Measurements from ENCODE around the gene CETN3.
A peak's percentile ranks its signal among the peaks of the same experiment; 100 is the strongest.

Gene CETN3

DNA sequence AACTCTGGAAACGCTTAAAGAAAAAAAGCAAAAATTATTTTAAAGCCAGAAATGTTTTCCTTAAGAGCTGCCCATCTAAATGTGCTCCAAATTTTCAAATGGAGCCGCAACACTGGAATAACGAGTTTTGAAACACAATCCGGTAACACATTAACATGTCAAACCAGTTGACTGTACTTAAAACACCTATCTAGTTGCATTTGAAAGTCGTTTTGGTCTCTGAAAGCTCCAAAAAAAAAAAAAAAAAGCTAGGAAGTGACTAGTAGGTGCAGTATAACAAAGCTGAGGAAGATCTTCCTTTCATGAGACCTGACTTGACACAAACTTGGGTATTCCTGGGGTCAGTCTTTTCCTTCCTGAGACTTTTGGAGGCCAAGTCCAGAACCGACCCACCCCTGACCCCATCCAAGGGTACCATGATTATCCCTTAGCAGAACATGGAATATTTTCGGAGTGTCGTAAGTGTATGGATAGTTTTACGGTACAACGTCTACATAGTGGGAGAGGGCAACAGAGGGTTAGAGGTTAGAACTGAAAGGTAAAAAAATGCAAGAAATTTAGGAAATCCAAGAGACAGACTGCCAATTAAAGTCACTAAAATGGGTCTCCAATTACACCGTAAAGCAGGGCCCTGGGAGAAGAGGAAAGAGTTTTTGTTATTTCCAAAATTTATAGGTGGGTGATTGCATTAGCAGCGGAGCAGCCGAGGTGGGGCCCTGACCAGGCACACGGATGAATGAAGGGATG, 812 bp downstream of the CETN3 start:
- 11 to 13% methylated on average over 14 of the region's 14 CpGs for WGBS, 2 experiments
- Histone ChIP-seq H3K27ac (ENCODE audit: insufficient read depth, low read depth, low read length, poor library complexity, severe bottlenecking) (peak overlapping the region; percentile 95), H3K27me3 (ENCODE audit: control insufficient read depth, insufficient read depth, low read length, poor library complexity, severe bottlenecking) (no peaks in the 10 kb centered on the region), H3K9me3 (ENCODE audit: control insufficient read depth, low read length) (no peaks in the 10 kb centered on the region), H3K36me3 (ENCODE audit: control insufficient read depth, insufficient read depth, low read length) (no peaks in the 10 kb centered on the region), H3K4me3 (ENCODE audit: insufficient read depth, low read depth, low read length) (peak overlapping the region; percentile 86), H3K4me1 (ENCODE audit: control insufficient read depth, insufficient read depth, low read length) (no peaks in the 10 kb centered on the region)

DNA sequence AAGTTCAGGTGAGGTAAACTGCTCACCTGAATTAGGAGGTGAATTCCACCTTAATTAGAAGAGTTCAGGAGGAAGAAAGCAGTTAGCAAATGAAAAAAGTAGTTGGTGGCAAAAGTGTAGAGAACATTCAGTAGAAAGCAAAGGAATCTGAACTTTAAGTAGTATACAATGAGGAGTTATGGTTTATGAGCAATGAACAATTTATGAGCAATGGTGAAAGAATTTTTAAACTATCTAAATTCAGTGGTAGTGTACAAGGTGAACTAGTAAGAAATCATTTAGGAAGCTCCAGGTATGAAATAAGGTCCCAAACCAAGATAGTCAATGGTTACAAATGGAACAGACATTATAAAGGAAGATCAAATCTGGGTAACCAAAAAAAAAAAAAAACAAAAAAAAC, 3.1 kb downstream of the CETN3 start:
- Histone ChIP-seq H3K27ac (ENCODE audit: insufficient read depth, low read depth, low read length, poor library complexity, severe bottlenecking) (no peak overlapping the region), H3K36me3 (ENCODE audit: control insufficient read depth, insufficient read depth, low read length) (no peaks in the 10 kb centered on the region), H3K4me3 (ENCODE audit: insufficient read depth, low read depth, low read length) (no peak overlapping the region), H3K27me3 (ENCODE audit: control insufficient read depth, insufficient read depth, low read length, poor library complexity, severe bottlenecking) (no peaks in the 10 kb centered on the region), H3K9me3 (ENCODE audit: control insufficient read depth, low read length) (no peaks in the 10 kb centered on the region), H3K4me1 (ENCODE audit: control insufficient read depth, insufficient read depth, low read length) (no peaks in the 10 kb centered on the region)

DNA sequence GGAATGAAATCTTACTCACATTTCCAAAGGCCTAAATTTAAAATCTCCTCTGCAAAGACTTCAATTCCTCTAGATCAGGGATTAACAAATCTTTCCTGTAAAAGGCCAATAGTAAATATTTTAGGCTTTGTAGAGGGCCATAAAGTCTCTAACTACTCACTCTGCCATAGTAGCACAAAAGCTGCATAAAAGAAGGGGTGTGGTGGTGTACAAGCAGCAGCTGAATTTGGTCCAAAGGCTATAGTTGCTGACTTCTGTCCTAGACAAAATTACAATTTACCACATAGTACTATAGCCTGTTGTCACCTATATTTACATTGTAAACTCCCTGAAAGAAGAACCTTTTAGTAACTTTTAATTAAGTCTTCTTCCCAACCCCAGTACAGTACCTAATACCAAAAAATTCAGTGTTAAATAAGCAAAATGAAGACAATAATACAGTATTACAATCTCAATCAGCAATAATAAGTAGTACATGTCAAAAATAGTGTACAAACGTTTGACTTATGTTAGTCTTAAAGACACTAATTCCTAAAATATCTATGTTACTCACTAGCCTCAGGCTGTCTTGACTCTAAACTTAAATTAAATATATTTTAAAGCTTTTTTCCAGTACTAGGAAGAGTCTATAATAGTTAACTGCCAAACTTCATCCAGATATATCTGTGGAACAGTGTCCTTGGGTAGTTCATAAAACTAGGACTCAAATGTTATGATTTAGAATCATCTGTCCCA, 6.9 kb downstream of the CETN3 start:
- Histone ChIP-seq H3K4me1 (ENCODE audit: control insufficient read depth, insufficient read depth, low read length) (no peaks in the 10 kb centered on the region), H3K27ac (ENCODE audit: insufficient read depth, low read depth, low read length, poor library complexity, severe bottlenecking) (no peak overlapping the region), H3K4me3 (ENCODE audit: insufficient read depth, low read depth, low read length) (no peak overlapping the region), H3K36me3 (ENCODE audit: control insufficient read depth, insufficient read depth, low read length) (no peaks in the 10 kb centered on the region), H3K9me3 (ENCODE audit: control insufficient read depth, low read length) (no peaks in the 10 kb centered on the region), H3K27me3 (ENCODE audit: control insufficient read depth, insufficient read depth, low read length, poor library complexity, severe bottlenecking) (no peaks in the 10 kb centered on the region)
- 100% methylated on average over 1 of the region's 1 CpG; no CpG with 5 or more reads in 1 of the 2 experiments for WGBS, 2 experiments

DNA sequence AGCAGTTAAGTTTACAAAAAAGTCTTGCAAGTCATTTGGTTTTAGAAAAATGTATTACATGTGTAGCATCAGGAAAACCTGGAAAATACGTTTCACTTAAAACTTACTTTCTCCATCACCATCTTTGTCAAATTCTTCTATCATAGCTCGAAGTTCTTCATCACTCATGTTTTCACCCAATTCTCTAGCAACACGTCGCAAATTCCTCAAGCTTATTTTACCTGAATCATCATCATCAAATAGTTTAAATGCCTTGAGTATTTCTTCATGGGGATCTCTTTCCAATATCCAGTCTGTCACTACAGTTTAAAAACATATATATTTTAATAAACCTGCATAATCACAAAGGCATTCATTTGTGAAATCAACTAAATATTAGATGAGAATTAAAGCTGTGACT, 10.3 kb downstream of the CETN3 start:
- Histone ChIP-seq H3K36me3 (ENCODE audit: control insufficient read depth, insufficient read depth, low read length) (no peaks in the 10 kb centered on the region), H3K27me3 (ENCODE audit: control insufficient read depth, insufficient read depth, low read length, poor library complexity, severe bottlenecking) (no peaks in the 10 kb centered on the region), H3K9me3 (ENCODE audit: control insufficient read depth, low read length) (no peaks in the 10 kb centered on the region), H3K27ac (ENCODE audit: insufficient read depth, low read depth, low read length, poor library complexity, severe bottlenecking) (no peak overlapping the region), H3K4me1 (ENCODE audit: control insufficient read depth, insufficient read depth, low read length) (no peaks in the 10 kb centered on the region), H3K4me3 (ENCODE audit: insufficient read depth, low read depth, low read length) (no peak overlapping the region)
- WGBS, 2 experiments, result 91 to 95% methylated on average over 4 of the region's 4 CpGs

DNA sequence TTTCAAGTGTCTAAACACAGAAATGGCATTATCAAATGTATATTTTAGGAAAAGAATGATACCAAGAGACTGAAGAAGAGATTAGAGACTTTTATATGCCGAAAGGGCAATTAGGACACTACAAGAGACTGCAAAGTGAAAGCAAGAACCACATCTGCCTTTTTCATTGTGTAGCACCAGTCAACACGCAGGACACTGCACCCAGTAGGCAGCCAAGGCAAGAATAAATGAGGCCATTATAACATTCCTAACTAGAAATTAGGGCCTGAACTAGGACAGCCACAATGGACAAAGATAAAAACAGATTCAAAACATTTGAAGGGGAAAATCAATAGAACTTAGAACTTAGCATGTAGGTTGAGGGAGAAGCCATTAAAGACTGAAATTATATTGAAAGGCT, 10.8 kb downstream of the CETN3 start:
- Histone ChIP-seq H3K27ac (ENCODE audit: insufficient read depth, low read depth, low read length, poor library complexity, severe bottlenecking) (no peak overlapping the region), H3K4me1 (ENCODE audit: control insufficient read depth, insufficient read depth, low read length) (no peaks in the 10 kb centered on the region), H3K4me3 (ENCODE audit: insufficient read depth, low read depth, low read length) (no peak overlapping the region), H3K27me3 (ENCODE audit: control insufficient read depth, insufficient read depth, low read length, poor library complexity, severe bottlenecking) (no peaks in the 10 kb centered on the region), H3K9me3 (ENCODE audit: control insufficient read depth, low read length) (no peaks in the 10 kb centered on the region), H3K36me3 (ENCODE audit: control insufficient read depth, insufficient read depth, low read length) (no peaks in the 10 kb centered on the region)
- WGBS, 2 experiments, result 86 to 94% methylated on average over 2 of the region's 2 CpGs

DNA sequence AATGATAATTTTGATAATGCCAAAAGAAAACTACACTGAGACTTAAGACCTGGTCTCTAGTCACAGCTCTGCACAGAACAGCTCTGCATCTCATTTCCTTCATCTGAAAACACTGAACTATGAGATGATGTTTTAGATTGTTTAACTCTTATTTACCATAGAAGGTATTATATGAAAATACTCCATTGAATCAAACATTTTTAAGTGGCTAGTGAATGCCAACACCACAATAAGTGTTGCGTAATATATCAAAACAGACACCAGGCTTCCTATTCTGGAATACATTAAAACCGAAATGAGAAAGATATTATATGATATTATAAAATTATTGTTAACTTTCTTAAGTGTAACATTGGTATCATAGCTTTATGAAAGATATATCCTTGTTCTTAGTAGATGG, 14.6 kb downstream of the CETN3 start:
- no peak overlapping the region for H3K4me3 ChIP-seq (ENCODE audit: insufficient read depth, low read depth, low read length)
- no peaks in the 10 kb centered on the region for H3K27me3 ChIP-seq (ENCODE audit: control insufficient read depth, insufficient read depth, low read length, poor library complexity, severe bottlenecking)
- H3K27ac ChIP-seq (ENCODE audit: insufficient read depth, low read depth, low read length, poor library complexity, severe bottlenecking), result no peak overlapping the region
- no peaks in the 10 kb centered on the region for H3K9me3 ChIP-seq (ENCODE audit: control insufficient read depth, low read length)
- H3K36me3 ChIP-seq (ENCODE audit: control insufficient read depth, insufficient read depth, low read length), result no peaks in the 10 kb centered on the region
- H3K4me1 ChIP-seq (ENCODE audit: control insufficient read depth, insufficient read depth, low read length), result no peaks in the 10 kb centered on the region
- whole genome bisulfite sequencing, 2 experiments, result 100% methylated on average over 1 of the region's 2 CpGs; no CpG with 5 or more reads in 1 of the 2 experiments

DNA sequence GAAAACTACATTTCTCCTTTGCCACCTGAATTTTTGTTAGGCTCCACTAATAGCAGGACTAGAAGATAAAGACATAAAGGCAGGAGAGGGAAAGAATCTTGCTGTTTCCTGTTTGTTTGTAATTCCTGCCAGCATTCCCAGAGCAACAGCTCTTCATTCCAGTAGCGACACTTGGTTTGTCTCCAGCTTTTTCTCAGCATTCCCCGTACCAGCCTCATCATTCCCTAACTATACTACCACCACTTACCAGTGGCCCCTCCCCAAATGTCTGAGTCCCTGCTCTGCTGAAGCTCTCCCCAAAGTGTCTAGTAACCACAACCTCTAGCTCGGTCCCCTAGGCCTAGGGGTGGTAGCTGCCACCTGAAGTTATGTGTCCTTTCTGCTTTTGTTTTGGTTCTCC, 18.6 kb downstream of the CETN3 start:
- no peak overlapping the region for H3K4me3 ChIP-seq (ENCODE audit: insufficient read depth, low read depth, low read length)
- H3K36me3 ChIP-seq (ENCODE audit: control insufficient read depth, insufficient read depth, low read length), result no peaks in the 10 kb centered on the region
- H3K4me1 ChIP-seq (ENCODE audit: control insufficient read depth, insufficient read depth, low read length), result no peaks in the 10 kb centered on the region
- H3K27me3 ChIP-seq (ENCODE audit: control insufficient read depth, insufficient read depth, low read length, poor library complexity, severe bottlenecking), result no peaks in the 10 kb centered on the region
- H3K9me3 ChIP-seq (ENCODE audit: control insufficient read depth, low read length), result no peaks in the 10 kb centered on the region
- WGBS, 2 experiments, result 79 to 81% methylated on average over 3 of the region's 3 CpGs
- no peak overlapping the region for H3K27ac ChIP-seq (ENCODE audit: insufficient read depth, low read depth, low read length, poor library complexity, severe bottlenecking)

DNA sequence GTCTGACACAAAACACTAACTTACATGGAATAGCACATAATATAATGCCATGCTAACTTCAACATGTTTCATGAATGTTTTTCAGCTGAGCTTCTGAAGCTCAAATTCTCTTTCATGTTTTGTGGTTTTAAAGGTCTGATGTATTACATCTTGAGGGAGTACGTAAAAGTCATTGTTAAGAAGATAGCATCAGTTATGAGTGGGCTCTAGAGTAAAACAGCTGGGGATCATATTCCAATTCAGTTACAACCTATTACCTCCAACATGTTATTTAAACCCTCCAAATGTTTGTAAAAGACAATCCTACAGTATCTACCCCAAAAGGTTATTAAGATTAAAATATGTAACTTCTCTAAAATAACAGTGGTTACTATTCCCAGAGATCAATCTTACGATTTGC, 19.2 kb downstream of the CETN3 start:
- Histone ChIP-seq H3K4me3 (ENCODE audit: insufficient read depth, low read depth, low read length) (no peak overlapping the region), H3K36me3 (ENCODE audit: control insufficient read depth, insufficient read depth, low read length) (no peaks in the 10 kb centered on the region), H3K9me3 (ENCODE audit: control insufficient read depth, low read length) (no peaks in the 10 kb centered on the region), H3K27ac (ENCODE audit: insufficient read depth, low read depth, low read length, poor library complexity, severe bottlenecking) (no peak overlapping the region), H3K4me1 (ENCODE audit: control insufficient read depth, insufficient read depth, low read length) (no peaks in the 10 kb centered on the region), H3K27me3 (ENCODE audit: control insufficient read depth, insufficient read depth, low read length, poor library complexity, severe bottlenecking) (no peaks in the 10 kb centered on the region)
- 93 to 96% methylated on average over 2 of the region's 2 CpGs for WGBS, 2 experiments

DNA sequence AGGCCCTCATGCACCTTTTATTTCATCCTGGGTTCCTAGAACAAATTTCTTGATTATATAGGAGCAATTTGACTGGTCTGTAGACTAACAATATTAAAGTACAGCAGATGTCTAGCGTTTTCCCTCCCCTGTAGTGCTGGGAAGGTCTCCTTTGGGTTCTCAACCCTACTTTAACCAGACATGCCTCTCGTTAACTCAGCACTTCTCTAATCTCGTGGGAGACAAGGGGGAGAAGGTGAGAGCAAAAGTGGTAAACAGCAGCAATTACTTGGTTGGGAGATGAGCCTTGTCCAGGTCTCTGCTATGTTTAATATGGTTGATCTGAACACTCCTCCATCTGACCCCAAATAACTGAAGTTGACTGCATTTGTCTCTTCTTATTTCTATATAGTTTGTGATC, 22.0 kb downstream of the CETN3 start:
- Histone ChIP-seq H3K4me1 (ENCODE audit: control insufficient read depth, insufficient read depth, low read length) (no peaks in the 10 kb centered on the region), H3K36me3 (ENCODE audit: control insufficient read depth, insufficient read depth, low read length) (no peaks in the 10 kb centered on the region), H3K9me3 (ENCODE audit: control insufficient read depth, low read length) (no peaks in the 10 kb centered on the region), H3K4me3 (ENCODE audit: insufficient read depth, low read depth, low read length) (no peak overlapping the region), H3K27me3 (ENCODE audit: control insufficient read depth, insufficient read depth, low read length, poor library complexity, severe bottlenecking) (no peaks in the 10 kb centered on the region), H3K27ac (ENCODE audit: insufficient read depth, low read depth, low read length, poor library complexity, severe bottlenecking) (no peak overlapping the region)
- WGBS, 2 experiments, result 84% methylated on average over 3 of the region's 3 CpGs; no CpG with 5 or more reads in 1 of the 2 experiments

DNA sequence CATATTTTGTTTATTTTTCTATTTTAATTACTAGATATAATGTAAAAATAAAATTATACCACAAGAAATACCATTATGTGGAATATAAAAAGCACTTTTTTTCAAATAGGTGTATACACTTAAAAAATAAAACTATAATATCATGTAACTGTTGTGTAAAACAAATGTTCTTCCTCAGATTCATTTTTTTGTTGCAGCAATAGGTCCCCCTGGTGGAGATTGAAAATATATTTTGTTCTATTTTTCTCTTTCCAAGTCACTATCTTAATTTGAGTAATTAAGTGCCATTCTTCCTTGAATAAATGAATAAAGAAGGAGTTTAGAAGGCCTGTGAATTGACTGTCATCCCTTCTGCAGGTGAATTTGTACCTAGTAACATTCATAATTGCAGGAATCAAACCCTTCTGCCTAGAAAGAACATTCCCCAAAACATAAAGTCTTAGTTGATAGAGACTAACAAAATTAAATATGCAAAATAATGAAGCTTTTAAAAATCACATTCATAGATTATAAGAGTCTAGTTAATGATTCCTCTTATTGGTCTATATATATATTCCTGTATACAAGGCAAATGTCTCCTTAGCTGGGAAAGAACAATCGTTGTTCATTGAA, 23.4 kb downstream of the CETN3 start:
- Histone ChIP-seq H3K9me3 (ENCODE audit: control insufficient read depth, low read length) (no peaks in the 10 kb centered on the region), H3K27ac (ENCODE audit: insufficient read depth, low read depth, low read length, poor library complexity, severe bottlenecking) (no peak overlapping the region), H3K27me3 (ENCODE audit: control insufficient read depth, insufficient read depth, low read length, poor library complexity, severe bottlenecking) (no peaks in the 10 kb centered on the region), H3K36me3 (ENCODE audit: control insufficient read depth, insufficient read depth, low read length) (no peaks in the 10 kb centered on the region), H3K4me3 (ENCODE audit: insufficient read depth, low read depth, low read length) (no peak overlapping the region), H3K4me1 (ENCODE audit: control insufficient read depth, insufficient read depth, low read length) (no peaks in the 10 kb centered on the region)
- 100% methylated on average over 1 of the region's 1 CpG; no CpG with 5 or more reads in 1 of the 2 experiments for WGBS, 2 experiments
